ENCODE measurements around the gene ID1. TPM values are rescaled to one million over a fixed set of nuclear protein-coding genes. Genes with fewer than 3 reads are reported as not detected.
"Not testable (repeated sequence)": the region's sequence is repeated elsewhere in the genome, so short reads cannot be mapped to it uniquely, and the experiment has no call there.

The ID1 gene
- total and polyA plus RNA-seq, 2 of the 13 experiments (the other 11 are each of a cell fraction or from before 2014, with no cell fraction given): 320 to 419 TPM

- H3K4me1 ChIP-seq (ENCODE audit: insufficient read depth, low read length); H2AFZ ChIP-seq (ENCODE audit: low read length); DNase-seq (ENCODE audit: low spot score); CTCF ChIA-PET (ENCODE audit: low intra/inter-chr PET ratio, low total read pairs); intact Hi-C loops (cut with micrococcal nuclease; ENCODE audit: unreplicated experiment); H3K4me2 ChIP-seq (ENCODE audit: low read depth, low read length); ATAC-seq; H3K9ac ChIP-seq (ENCODE audit: insufficient read depth, low read depth, low read length); FAIRE-seq; in situ Hi-C loops (cut with HindIII; ENCODE audit: extremely low pct_ligation_motif_present, low pct_unique_long_range_greater_than_20kb); H3K4me3 ChIP-seq (replicated peaks in 1 of 3; ENCODE audit: insufficient read depth in 1 of 3, low read depth in 2 of 3, low read length in 3 of 3); H3K36me3 ChIP-seq (replicated peaks in 1 of 2; ENCODE audit: control insufficient read depth in 1 of 2, insufficient read depth in 2 of 2, low read length in 2 of 2); H4K20me1 ChIP-seq (ENCODE audit: insufficient read depth, low read length); H3K79me2 ChIP-seq (ENCODE audit: insufficient read depth, low read length); BruUV-seq (replicated peaks); H3K9me3 ChIP-seq (ENCODE audit: low read length); H3K27ac ChIP-seq (ENCODE audit: extremely low read length, insufficient read depth, low read length): not testable (repeated sequence)
- TF ChIP-seq ZNF7 (CRISPR knock-in tag; IDR thresholded peaks at IDR 0.05): peak; percentile 58; the same call in 1 of the 2 replicates
- 18% methylated on average over 3 of the region's 3 CpGs for WGBS (ENCODE audit: low lambda C conversion rate)
- POLR2A ChIA-PET: interaction anchor here (0.9 kb wide), 1 partner anchor 76 kb away, joined by 3 read pairs; no protein-coding TSS in a partner anchor
- H3K27me3 ChIP-seq (ENCODE audit: control insufficient read depth in 1 of 2, insufficient read depth in 2 of 2, low read length in 2 of 2): peaks cover 5 to 16% of the 10 kb centered on the region in 2 experiments; a peak in 4 of 5 replicates
Observed at GRCh38 chr20:31648104-31648503, 43.0 kb downstream of the ID1 start.

- H3K27me3 ChIP-seq (ENCODE audit: control insufficient read depth in 1 of 2, insufficient read depth in 2 of 2, low read length in 2 of 2): 0 out of 5 replicates have a peak, but pooled peaks cover 0 to 7% of the 10 kb centered on the region in 2 experiments
- no peak overlapping the region for H3K27ac ChIP-seq (ENCODE audit: extremely low read length, insufficient read depth, low read length)
- WGBS (ENCODE audit: low lambda C conversion rate): 25% methylated on average over 5 of the region's 5 CpGs
- DNase-seq (ENCODE audit: low spot score) (no peak), ATAC-seq (no peak), FAIRE-seq (no peak)
- in situ Hi-C loops (cut with HindIII; ENCODE audit: extremely low pct_ligation_motif_present, low pct_unique_long_range_greater_than_20kb) (no loop called here), intact Hi-C loops (cut with micrococcal nuclease; ENCODE audit: unreplicated experiment) (no loop called here)
- no peaks in the 10 kb centered on the region for H3K36me3 ChIP-seq (replicated peaks in 1 of 2; ENCODE audit: control insufficient read depth in 1 of 2, insufficient read depth in 2 of 2, low read length in 2 of 2)
- no peaks in the 10 kb centered on the region for H3K9me3 ChIP-seq (ENCODE audit: low read length)
- ChIA-PET POLR2A (interaction anchor here (2.2 to 16.2 kb wide), 2 partner anchors 8 to 56 kb away, joined by 5 to 1981 read pairs; partner anchors contain the start of gene BCL2L1), CTCF (ENCODE audit: low intra/inter-chr PET ratio, low total read pairs) (no interaction called here)
- no peaks in the 10 kb centered on the region for H4K20me1 ChIP-seq (ENCODE audit: insufficient read depth, low read length)
- no peak overlapping the region for H2AFZ ChIP-seq (ENCODE audit: low read length)
- TF ChIP-seq E2F1 (CRISPR knock-in tag; IDR thresholded peaks at IDR 0.05) (no peak), RARG (CRISPR knock-in tag; IDR thresholded peaks at IDR 0.05; ENCODE audit: low read depth) (no peak), HNRNPK (IDR thresholded peaks at IDR 0.05; ENCODE audit: low read depth, low read length, poor library complexity, severe bottlenecking) (peak; percentile 1)
- no peak overlapping the region for H3K4me2 ChIP-seq (ENCODE audit: low read depth, low read length)
- H3K4me1 ChIP-seq (ENCODE audit: insufficient read depth, low read length): no peaks in the 10 kb centered on the region
- no peak overlapping the region for H3K4me3 ChIP-seq (replicated peaks in 1 of 3; ENCODE audit: insufficient read depth in 1 of 3, low read depth in 2 of 3, low read length in 3 of 3)
- H3K9ac ChIP-seq (ENCODE audit: insufficient read depth, low read depth, low read length): no peak overlapping the region
- no TSS peak for BruUV-seq (replicated peaks)
- H3K79me2 ChIP-seq (ENCODE audit: insufficient read depth, low read length): no peaks in the 10 kb centered on the region
Observed at GRCh38 chr20:31652917-31653396, 47.9 kb downstream of the ID1 start.

Measured in HepG2 (cell line).